Activated B cell treated with CpG ODN at 0.5 μM for 24 hours (primary cell): Measurements from ENCODE around the gene HIVEP1. TPM values are rescaled to one million over a fixed set of nuclear protein-coding genes. Genes with fewer than 3 reads are reported as not detected.
A peak's percentile ranks its signal among the peaks of the same experiment; 100 is the strongest.

Source experiments
- ATAC-seq: fragments of 200-7000 bp; cut with Tn5 transposase; one replicate; pipeline ENCODE4 v1.10.0; 2021; ENCODE audit warnings: low read depth, mild to moderate bottlenecking, moderate library complexity
- CTCF ChIA-PET: fragments of 350-600 bp; sonication (Branson Sonifier 250); formaldehyde crosslinking; loops from one replicate; lab custom pipeline; 2021; ENCODE audit warnings: antibody characterized with exemption; lab: Charles Lee
- POLR2A ChIA-PET: fragments of 350-600 bp; sonication (Branson Sonifier 250); formaldehyde crosslinking; loops from one replicate; lab custom pipeline; 2021; ENCODE audit warnings: antibody characterized with exemption; lab: Charles Lee
- DNase-seq: peaks from one replicate; pipeline ENCODE4 v3.0.0; 2022
- H3K27ac Mint-ChIP-seq: one replicate; pipeline ENCODE4 v1.8.0; 2020; ENCODE audit warnings: mixed read lengths
- H3K27me3 Mint-ChIP-seq: one replicate; pipeline ENCODE4 v1.8.0; 2021; ENCODE audit warnings: mixed read lengths
- H3K36me3 Mint-ChIP-seq: one replicate; pipeline ENCODE4 v1.8.0; 2021; ENCODE audit warnings: low read depth, mixed read lengths
- H3K4me1 Mint-ChIP-seq: one replicate; pipeline ENCODE4 v1.8.0; 2021; ENCODE audit warnings: mixed read lengths
- H3K4me3 Mint-ChIP-seq: one replicate; pipeline ENCODE4 v1.8.0; 2020; ENCODE audit warnings: mild to moderate bottlenecking, mixed read lengths
- H3K9me3 Mint-ChIP-seq: one replicate; pipeline ENCODE4 v1.8.0; 2020; ENCODE audit warnings: mixed read lengths
- CTCF ChIP-seq: fragments of 200-600 bp; IDR thresholded peaks from one replicate; pipeline ENCODE4 v1.8.0; 2022; ENCODE audit warnings: antibody characterized with exemption, mild to moderate bottlenecking
- intact Hi-C: fragments of 100-400 bp; cut with micrococcal nuclease; formaldehyde crosslinking; loops from one replicate; pipeline ENCODE4 v1.15.1; 2024
- total RNA-seq: library from RNA; stranded (reverse); gene quantifications from 2 replicates; pipeline ENCODE4 v1.2.3, GENCODE V29; 2022

Gene HIVEP1
- total RNA-seq, 1 donor from 2014 or later = 91.0 TPM

- H3K27me3 Mint-ChIP-seq = peaks cover 2% of the 10 kb centered on the region
- DNase-seq = no peak
- no peak for TF ChIP-seq CTCF
- H3K27ac Mint-ChIP-seq = peak overlapping the region; percentile 9
- H3K36me3 Mint-ChIP-seq = no peaks in the 10 kb centered on the region
- H3K4me3 Mint-ChIP-seq = no peak overlapping the region
- peak; percentile 99 for ATAC-seq
- intact Hi-C loops = loop anchor here (1.0 to 10.0 kb wide), 4 partner anchors 8 to 266 kb away; no protein-coding TSS in a partner anchor
- ChIA-PET CTCF (no interaction called here), POLR2A (interaction anchor here (0.6 to 1.3 kb wide), 2 partner anchors 42 to 151 kb away, joined by 3 to 5 read pairs; no protein-coding TSS in a partner anchor)
- peaks cover 20% of the 10 kb centered on the region for H3K4me1 Mint-ChIP-seq
- no peaks in the 10 kb centered on the region for H3K9me3 Mint-ChIP-seq
These were observed 43.8 kb upstream of the HIVEP1 start for GRCh38 chr6:11968241-11968806.

GRCh38 chr6:11969092-11969491, 43.0 kb upstream of the HIVEP1 start:
- no peak for TF ChIP-seq CTCF
- CTCF ChIA-PET = no interaction called here
- intact Hi-C loops = loop anchor here (2.0 to 10.0 kb wide), 2 partner anchors 14 to 266 kb away; no protein-coding TSS in a partner anchor
- H3K27ac Mint-ChIP-seq = no peak overlapping the region
- peaks cover 2% of the 10 kb centered on the region for H3K27me3 Mint-ChIP-seq
- peaks cover 20% of the 10 kb centered on the region for H3K4me1 Mint-ChIP-seq
- no peaks in the 10 kb centered on the region for H3K9me3 Mint-ChIP-seq
- POLR2A ChIA-PET = no interaction called here
- H3K4me3 Mint-ChIP-seq = no peak overlapping the region
- no peak for DNase-seq
- no peak for ATAC-seq
- no peaks in the 10 kb centered on the region for H3K36me3 Mint-ChIP-seq

GRCh38 chr6:11970114-11970513, 42.0 kb upstream of the HIVEP1 start:
- H3K27ac Mint-ChIP-seq = no peak overlapping the region
- ATAC-seq = no peak
- no peaks in the 10 kb centered on the region for H3K36me3 Mint-ChIP-seq
- peaks cover 2% of the 10 kb centered on the region for H3K27me3 Mint-ChIP-seq
- no peak overlapping the region for H3K4me3 Mint-ChIP-seq
- no peaks in the 10 kb centered on the region for H3K9me3 Mint-ChIP-seq
- no peak for DNase-seq
- ChIA-PET POLR2A (interaction anchor here (0.6 kb wide), 1 partner anchor 70 kb away, joined by 4 read pairs; no protein-coding TSS in a partner anchor), CTCF (no interaction called here)
- TF ChIP-seq CTCF = no peak
- intact Hi-C loops = no loop called here
- H3K4me1 Mint-ChIP-seq = peaks cover 23% of the 10 kb centered on the region

GRCh38 chr6:11971154-11971553, 41.0 kb upstream of the HIVEP1 start:
- Mint-ChIP-seq H3K27ac (no peak overlapping the region), H3K4me1 (peaks cover 33% of the 10 kb centered on the region), H3K36me3 (no peaks in the 10 kb centered on the region), H3K27me3 (peaks cover 2% of the 10 kb centered on the region), H3K4me3 (no peak overlapping the region), H3K9me3 (no peaks in the 10 kb centered on the region)
- ChIA-PET CTCF (no interaction called here), POLR2A (no interaction called here)
- ATAC-seq = no peak
- intact Hi-C loops = no loop called here
- no peak for DNase-seq
- TF ChIP-seq CTCF = no peak

- Mint-ChIP-seq H3K27me3 (peaks cover 2% of the 10 kb centered on the region), H3K27ac (no peak overlapping the region), H3K9me3 (no peaks in the 10 kb centered on the region), H3K4me1 (peaks cover 42% of the 10 kb centered on the region), H3K36me3 (no peaks in the 10 kb centered on the region), H3K4me3 (no peak overlapping the region)
- CTCF ChIA-PET = no interaction called here
- POLR2A ChIA-PET = no interaction called here
- DNase-seq (no peak), ATAC-seq (no peak)
- no peak for TF ChIP-seq CTCF
- intact Hi-C loops = no loop called here
These were observed 39.8 kb upstream of the HIVEP1 start for GRCh38 chr6:11972270-11972669.
